SKM-1 (cell line): ENCODE data around the gene SUFU.

Experiments
- DNase-seq: peaks from one replicate; lab custom pipeline; 2025; ENCODE audit not compliant: unreplicated experiment; lab: John Stamatoyannopoulos, UW

Gene SUFU

GRCh38 chr10:102546606-102547320 is 43.0 kb downstream of the SUFU start:
- DNase-seq, result no peak

- no peak for DNase-seq
Measured at GRCh38 chr10:102549549-102549948, 45.8 kb downstream of the SUFU start.

DNA sequence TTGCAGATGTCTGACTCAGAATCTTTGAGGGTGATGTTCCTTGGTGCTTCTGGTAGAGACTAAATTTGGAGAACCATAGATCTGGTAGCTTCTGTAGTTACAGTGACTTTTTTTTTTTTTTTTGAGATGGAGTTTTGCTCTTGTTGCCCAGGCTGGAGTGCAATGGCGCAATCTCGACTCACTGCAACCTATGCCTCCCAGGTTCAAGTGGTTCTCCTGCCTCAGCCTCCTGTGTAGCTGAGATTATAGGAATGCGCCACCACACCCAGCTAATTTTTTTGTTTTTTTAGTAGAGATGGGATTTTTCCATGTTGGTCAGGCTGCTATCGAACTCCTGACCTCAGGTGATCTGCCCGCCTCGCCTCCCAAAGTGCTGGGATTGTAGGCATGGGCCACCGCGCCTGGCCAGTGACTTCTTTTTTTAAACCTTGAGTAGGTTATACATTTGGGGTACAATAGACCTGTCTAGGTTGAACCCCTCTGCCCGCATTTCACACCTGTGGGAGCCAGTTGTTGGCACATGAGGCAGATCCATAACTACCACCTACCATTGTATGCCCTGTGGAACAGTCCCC is 47.0 kb downstream of the SUFU start:
- DNase-seq, result no peak

GRCh38 chr10:102552533-102552932 is 48.8 kb downstream of the SUFU start:
- DNase-seq, result no peak

GRCh38 chr10:102553771-102554170 is 50.0 kb downstream of the SUFU start:
- no peak for DNase-seq

DNA sequence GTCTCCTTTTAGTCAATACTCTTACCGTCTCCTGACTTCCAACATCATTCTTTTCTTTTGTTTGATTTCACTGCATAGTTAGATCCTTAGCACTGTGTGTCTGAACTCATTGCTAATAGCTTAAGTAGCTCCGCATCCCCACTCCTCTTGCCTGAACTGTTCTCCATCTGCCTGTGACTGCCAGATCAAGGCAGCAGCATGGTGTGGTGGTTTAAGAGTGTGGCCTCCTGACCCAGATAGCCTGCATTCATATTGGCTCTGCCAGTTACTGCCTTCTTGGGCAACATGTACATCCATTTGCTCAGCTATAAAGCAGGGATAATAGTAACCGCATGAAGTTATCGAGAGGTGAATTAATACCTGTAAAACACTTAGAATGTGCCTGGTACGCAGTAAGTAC is 50.8 kb downstream of the SUFU start:
- no peak for DNase-seq

- no peak for DNase-seq
Measured at GRCh38 chr10:102555781-102556328, 52.1 kb downstream of the SUFU start.

DNA sequence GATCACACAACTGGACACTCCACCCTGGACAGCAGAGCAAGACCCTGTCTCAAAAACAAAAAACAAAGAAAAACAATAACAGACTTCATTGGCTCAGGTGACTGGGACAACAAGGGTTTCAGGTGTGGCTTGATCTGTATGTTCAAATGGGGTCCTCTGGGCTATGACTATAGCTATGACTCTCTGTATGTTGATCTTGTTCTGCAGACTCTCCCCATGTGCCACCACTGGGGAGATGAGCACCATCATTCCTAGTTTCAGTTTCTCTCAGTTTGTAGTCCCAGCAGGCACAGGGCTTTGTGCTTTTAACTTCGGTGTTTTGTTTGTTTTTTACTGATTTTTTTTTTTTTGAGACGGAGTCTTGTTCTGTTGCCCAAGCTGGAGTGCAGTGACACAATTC is 53.8 kb downstream of the SUFU start:
- no peak for DNase-seq

DNA sequence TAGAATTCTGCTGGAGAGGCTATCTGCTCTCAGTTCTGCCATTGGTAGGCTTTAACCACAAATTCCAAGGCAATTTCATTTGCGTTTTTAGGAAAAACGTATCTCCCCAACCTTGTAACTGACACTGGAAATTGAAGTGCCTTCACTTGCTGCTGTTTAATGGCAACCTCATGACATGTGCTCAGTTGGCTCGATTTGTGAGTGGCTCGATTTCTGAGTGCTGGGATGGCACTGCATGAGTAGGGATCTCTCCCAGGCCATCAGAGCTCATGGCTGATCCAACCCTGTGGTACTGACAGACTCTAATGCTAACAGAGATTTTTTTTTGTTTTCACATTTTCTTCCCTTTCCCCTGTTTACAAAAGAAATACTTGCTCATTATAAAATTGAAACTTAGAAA is 56.0 kb downstream of the SUFU start:
- DNase-seq, result no peak

- no peak for DNase-seq
Measured at GRCh38 chr10:102564209-102564834, 60.5 kb downstream of the SUFU start.

GRCh38 chr10:102565793-102566192 is 62.0 kb downstream of the SUFU start:
- DNase-seq, result no peak

DNA sequence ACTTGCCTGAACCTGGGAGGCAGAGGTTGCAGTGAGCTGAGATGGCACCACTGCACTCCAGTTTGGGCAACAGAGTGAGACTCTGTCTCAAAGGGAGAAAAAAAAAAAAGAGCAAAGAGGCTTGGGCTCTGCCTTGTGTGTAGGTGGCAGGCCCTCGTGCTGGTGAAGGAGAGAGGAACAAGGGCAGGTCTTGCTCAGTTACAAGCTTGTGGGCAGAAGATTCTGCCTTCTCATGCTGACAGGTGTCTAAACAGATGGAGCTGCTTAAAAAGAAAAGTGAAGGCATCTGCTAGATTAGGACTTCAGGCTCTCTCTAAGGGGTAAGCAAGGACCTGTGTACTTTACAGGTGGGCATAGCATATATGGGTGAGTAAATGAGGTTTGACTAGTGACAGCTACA is 75.0 kb downstream of the SUFU start:
- DNase-seq, result no peak

GRCh38 chr10:102579328-102579727 is 75.6 kb downstream of the SUFU start:
- no peak for DNase-seq

- DNase-seq, result no peak
Measured at GRCh38 chr10:102580230-102580629, 76.5 kb downstream of the SUFU start.

GRCh38 chr10:102581401-102581800 is 77.6 kb downstream of the SUFU start:
- no peak for DNase-seq

- DNase-seq, result no peak
Measured at GRCh38 chr10:102581981-102582580, 78.3 kb downstream of the SUFU start.

- peak; percentile 73 for DNase-seq
Measured at GRCh38 chr10:102583435-102584417, 80.0 kb downstream of the SUFU start.

GRCh38 chr10:102585026-102585425 is 81.3 kb downstream of the SUFU start:
- no peak for DNase-seq

GRCh38 chr10:102586858-102587257 is 83.1 kb downstream of the SUFU start:
- DNase-seq, result no peak

DNA sequence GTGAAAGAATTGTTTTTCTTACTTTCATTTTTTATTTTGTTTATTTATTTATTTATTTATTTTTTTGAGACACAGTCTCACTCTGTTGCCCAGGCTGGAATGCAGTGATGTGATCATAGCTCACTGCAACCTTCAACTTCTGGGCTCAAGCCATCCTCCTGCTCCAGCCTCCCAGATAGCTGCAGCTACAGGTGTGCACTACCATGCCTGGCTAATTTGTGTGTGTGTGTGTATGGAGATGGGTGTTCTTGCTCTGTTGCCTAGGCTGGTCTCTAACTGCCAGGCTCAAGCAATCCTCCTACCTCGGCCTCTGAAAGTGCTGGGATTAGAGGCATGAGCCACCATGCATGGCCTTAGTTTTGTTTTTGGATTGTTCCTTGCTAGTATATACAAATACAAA is 85.1 kb downstream of the SUFU start:
- no peak for DNase-seq
